SK-N-SH treated with all-trans-retinoic acid at 6 μM for 48 hours (cell line): ENCODE results near the gene NHERF2.

Experiments used
- ESRRG ChIP-seq: fragments of 250-450 bp; sonication (Bioruptor Pico); IDR thresholded peaks from 2 replicates; pipeline ENCODE4 v1.6.1; 2021; ENCODE audit warnings: mild to moderate bottlenecking
- ISL1 ChIP-seq: fragments of 250-450 bp; sonication (Bioruptor Pico); IDR thresholded peaks from 2 replicates; pipeline ENCODE4 v2.1.2; 2022; ENCODE audit warnings: mild to moderate bottlenecking, moderate library complexity
- POU6F1 ChIP-seq: fragments of 250-450 bp; sonication (Bioruptor Pico); IDR thresholded peaks from 2 replicates; pipeline ENCODE4 v1.8.0; 2021; ENCODE audit warnings: low read depth, mild to moderate bottlenecking, moderate library complexity, borderline replicate concordance
- TOX ChIP-seq: fragments of 250-450 bp; sonication (Bioruptor Pico); IDR thresholded peaks from 2 replicates; pipeline ENCODE4 v1.8.0; 2021; ENCODE audit warnings: mild to moderate bottlenecking, moderate library complexity, borderline replicate concordance
- TSHZ2 ChIP-seq: fragments of 250-450 bp; sonication (Bioruptor Pico); IDR thresholded peaks from 2 replicates; pipeline ENCODE4 v1.5.0; 2020; ENCODE audit warnings: mild to moderate bottlenecking, moderate library complexity
- TF ChIP-seq, protein P1 (sequence below): fragments of 250-450 bp; sonication (Bioruptor Pico); IDR thresholded peaks from 2 replicates; pipeline ENCODE4 v1.5.1; 2020; ENCODE audit warnings: low read depth, mild to moderate bottlenecking, moderate library complexity

GRCh38 chr16:1997494-1998359 is 29.0 kb upstream of the NHERF2 start:
- no peak for TF ChIP-seq POU6F1 (CRISPR knock-in tag)
- no peak for TF ChIP-seq TOX
- TF ChIP-seq, protein P1, sequence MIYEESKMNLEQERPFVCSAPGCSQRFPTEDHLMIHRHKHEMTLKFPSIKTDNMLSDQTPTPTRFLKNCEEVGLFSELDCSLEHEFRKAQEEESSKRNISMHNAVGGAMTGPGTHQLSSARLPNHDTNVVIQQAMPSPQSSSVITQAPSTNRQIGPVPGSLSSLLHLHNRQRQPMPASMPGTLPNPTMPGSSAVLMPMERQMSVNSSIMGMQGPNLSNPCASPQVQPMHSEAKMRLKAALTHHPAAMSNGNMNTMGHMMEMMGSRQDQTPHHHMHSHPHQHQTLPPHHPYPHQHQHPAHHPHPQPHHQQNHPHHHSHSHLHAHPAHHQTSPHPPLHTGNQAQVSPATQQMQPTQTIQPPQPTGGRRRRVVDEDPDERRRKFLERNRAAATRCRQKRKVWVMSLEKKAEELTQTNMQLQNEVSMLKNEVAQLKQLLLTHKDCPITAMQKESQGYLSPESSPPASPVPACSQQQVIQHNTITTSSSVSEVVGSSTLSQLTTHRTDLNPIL: no peak
- TF ChIP-seq ISL1 (CRISPR knock-in tag): no peak
- TF ChIP-seq TSHZ2 (CRISPR knock-in tag): no peak
- TF ChIP-seq ESRRG (CRISPR knock-in tag): no peak
